Frontal cortex (tissue), 4 donors: Measurements from ENCODE around the gene RER1. TPM values are rescaled to one million over a fixed set of nuclear protein-coding genes. Genes with fewer than 3 reads are reported as not detected.

Experiments
- DNase-seq, 2 donors: peaks; one replicate each; pipeline ENCODE4 v3.0.0; 2012; ENCODE audit warnings: low spot score in 2 of 2
- FAIRE-seq: peaks from 2 replicates; lab custom pipeline; 2012; peaks lifted over from hg19 to GRCh38; lab: Jason Lieb, UNC
- total RNA-seq: library from RNA; depleted of rRNA; stranded (reverse); fragments of >200 nt; gene quantifications from one replicate; pipeline ENCODE4 v1.2.3, GENCODE V29; 2014
- donor health status: control.
- donor health status: control.
- donor health status: control.

The RER1 gene
- total RNA-seq, 1 donor from 2014 or later, result 29.8 TPM

DNA sequence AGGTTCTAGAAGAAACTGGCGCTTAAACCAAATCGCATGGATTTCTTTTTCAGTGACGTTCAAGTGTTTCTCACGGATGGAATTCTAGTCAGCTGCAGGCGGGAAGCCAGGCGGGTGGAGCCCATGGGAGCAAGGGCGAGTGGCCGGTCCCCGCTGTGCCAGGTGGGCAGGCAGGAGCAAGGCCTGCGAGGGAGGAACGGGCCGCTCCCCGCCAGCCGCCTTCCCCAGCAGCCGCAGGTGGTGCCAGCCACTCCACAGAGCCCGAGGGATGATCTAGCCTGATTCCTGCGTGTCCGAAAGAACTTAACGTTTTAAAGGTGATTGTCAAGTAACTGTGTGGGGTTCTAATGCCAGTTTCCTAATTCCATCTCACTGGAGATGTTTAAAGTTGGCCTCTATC, 11.6 kb downstream of the RER1 start:
- FAIRE-seq, result no peak
- DNase-seq, result no peak

DNA sequence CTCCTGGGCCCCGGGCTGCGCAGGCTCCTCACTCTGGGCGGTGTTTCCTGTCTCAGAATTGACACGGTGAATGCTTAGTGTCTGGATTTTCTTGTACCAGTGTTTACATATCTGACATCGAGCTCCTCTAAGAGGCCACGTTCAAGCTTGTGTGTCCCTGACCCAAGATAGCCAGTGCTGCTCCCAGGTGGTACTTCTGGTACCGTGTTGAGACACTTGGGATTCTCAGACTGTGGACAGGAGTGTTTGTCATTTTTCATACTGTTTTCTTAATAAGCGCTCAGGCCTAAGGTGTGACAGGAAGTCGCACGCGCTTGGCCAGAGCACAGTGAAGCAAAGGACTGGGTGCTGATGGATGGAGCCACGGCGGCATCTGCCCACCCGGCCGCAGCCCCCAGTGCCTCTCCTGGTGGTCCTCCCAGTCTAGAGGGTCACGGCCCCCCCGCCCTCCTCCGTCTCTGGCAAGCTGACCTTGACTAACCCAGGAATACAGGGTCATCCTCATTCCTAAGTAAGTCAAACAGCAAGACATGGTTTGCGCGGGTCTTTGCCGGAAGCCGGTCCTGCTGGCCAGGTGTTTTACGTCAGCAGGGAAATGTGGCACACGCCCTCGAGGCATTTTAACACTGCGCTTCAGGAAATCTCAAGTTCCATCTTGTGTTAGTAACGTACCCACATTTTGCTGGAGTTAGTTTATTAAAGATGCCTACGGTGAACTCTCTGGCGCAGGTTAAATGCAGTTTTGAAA, 12.7 kb downstream of the RER1 start:
- FAIRE-seq, result no peak
- DNase-seq, result no peak

DNA sequence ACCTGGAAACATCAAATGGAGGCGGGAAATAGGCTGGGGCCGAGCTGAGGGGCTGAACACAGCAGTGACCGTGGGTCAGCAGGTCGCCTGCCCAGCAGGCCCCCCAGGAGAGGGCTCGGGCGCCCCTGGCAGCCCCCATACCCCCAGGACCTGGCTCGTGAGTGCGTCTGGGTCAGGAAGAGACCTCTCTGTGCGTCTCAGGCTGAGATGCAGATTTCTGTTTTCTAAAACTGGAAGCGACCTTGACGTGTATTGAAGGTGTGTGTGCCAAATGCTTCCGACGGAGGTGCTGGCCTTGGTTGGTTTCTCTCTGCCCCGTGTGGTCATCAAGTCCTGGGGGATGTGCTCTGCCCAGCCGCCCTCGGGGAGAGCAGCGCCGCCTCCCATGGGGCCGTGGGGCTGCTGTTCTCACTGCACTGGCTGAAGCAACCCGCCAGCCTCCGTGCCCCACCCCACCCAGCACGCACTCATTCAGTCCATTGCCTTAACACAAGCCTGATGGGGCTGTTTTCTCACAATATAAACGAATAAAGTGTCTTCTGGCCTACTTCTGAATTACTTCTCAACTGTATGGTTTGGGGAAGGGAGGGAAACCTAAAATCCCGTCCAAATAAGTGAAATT, 13.4 kb downstream of the RER1 start:
- no peak for FAIRE-seq
- no peak for DNase-seq

DNA sequence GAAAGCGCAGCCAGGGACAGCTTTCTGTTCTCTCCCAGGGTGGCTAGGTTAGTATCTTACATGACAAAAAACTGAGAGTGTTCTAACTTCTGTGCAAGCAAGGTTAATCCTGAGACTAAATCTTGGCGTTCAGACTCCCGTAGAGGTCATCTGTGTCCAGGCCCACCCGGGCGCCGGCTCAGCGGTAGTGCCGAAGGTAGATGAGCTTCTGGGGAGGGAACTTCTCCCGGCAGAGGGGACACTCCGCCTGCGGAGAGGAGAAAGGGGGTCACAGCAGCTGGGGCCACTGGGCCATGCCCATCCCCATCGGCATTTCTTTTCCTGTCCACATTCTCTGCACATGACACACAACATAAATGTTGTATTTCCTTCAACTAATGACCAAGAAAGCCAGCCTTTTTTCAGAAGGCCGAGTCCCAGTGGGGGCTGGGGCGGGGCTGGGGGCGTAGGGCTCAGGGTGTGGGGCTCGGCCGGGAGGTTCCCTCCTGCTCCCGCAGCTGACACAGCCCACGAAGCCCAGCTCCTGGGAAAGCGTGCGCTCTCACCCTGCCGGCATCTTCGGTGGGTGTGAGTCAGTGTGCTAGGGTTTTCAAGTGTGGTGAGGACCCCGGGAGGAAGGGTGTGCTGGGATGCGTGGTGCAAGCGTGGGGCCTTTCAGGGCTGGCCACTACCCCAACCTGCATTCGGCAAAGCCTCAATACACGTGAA, 14.1 kb downstream of the RER1 start:
- DNase-seq, result no peak
- FAIRE-seq, result no peak

DNA sequence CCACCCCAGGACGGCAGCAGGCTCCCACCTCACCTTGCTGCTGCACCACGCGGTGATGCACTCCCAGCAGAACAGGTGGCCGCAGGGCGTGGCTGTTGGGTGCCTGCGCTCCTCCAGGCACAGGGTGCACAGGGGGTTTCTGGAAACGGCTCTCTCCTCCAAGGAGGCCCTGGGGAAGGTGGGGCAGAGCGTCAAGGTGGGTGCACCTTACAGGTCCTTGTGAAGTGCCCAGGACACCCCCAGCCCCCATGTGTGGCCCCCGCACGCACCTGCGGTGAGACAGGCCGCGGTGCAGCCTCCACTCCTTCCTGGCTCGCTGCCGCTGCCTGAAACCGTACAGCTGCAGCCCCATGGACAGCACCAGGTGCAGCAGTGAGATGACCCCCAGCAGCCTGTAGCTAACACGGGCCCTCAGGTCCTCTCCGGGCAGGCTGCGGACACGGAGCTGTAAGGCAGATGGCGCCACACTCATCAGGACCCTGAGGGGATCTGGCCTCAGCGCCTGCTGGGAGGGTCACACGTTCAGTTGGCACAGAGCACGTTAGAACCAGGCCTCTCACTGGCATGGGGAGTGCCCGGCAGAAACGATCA, 14.9 kb downstream of the RER1 start:
- FAIRE-seq, result no peak
- no peak for DNase-seq

DNA sequence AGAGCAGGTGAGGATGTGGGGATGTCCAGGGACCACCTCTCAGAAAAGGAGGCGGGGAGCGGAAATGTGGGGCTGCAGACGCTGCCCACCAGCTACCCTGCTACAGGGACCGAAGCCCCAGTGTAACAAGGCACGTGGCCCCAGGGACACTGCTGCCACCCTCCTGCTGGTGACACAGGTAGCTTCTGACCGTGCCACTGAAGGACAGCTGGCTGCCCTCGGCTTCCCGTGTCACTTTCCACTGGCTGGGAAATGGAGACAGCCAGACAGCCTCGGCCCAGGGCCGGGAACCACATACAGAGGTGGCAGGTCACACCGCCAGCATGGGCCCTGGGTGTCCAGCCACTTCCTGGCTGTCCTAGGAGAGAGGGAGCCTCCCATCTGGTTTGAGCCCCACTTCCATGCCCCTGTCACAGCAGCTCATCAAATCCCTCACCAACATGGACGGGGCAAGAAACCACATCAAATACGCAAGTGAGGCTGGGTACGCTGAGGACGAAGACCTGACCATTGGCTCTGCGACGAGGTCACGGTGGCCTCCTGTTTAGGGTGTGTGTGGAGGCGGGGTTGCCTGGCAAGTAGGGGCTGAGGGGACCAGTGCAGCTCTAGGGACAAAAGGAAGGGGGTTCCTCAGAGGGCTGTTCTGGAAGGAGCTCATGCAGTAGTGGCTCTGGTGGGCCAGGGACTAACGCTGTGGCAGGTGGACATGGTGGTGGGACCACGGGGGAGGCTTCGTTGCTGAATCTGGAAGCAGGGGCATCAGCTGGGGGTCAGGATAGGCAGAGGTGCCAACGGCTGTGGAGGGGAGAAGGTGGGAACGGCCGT, 15.7 kb downstream of the RER1 start:
- DNase-seq (no peak), FAIRE-seq (no peak)

DNA sequence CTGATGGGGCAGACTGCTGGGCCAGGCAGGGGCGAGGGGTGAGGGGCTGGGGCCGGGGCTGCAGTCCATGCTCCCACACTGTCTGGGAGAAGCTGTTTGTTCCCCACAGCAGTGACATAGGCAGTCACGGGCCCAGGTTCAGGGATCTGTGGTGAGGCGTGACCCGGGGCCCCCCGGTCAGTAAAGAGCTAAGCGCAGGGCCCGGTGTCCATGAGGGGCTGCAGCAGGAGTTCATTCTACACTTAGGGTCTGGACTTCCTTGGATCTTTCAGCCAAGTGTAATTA, 16.3 kb downstream of the RER1 start:
- FAIRE-seq (no peak), DNase-seq (no peak)

DNA sequence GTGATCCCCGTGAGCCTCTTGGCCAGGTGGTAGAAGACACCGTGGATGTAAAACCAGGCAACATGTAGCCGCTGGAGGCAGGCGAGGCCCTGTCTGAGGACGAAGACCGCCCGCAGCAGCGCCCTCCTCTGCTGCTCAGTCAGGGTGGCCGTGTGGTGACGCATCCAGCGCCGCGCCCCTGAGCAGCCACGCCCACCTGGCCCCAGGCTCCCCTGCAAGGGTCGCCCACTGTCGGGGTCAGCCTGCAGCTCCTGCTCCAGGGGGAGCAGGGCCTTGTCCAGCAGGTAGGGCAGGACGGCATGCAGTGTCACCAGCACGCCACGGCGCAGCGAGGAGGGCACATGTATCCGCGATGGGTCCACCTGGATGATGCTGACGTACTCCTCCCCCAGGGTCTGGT, 16.8 kb downstream of the RER1 start:
- FAIRE-seq (no peak), DNase-seq (no peak)

DNA sequence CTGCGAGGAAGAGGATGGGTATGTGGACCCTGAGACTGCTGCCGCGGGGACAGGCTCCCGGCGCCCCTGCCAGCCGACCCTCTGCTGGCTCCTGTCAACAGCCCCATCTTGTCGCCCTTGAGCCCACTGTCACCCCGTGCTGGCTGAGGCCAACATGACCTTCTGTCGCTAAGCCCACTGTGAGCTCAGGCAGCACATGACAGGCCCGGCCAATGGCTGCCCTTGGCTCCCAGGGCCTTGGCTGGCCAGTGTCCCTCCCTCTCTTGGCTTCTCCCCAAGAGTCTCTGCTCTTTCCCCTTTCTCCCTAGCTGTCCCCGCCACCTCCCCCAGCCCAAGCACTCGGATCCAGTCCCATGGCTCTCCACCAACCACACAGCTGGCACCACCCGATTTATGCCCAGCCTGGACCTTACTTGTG, 17.2 kb downstream of the RER1 start:
- DNase-seq, result no peak
- FAIRE-seq, result no peak

DNA sequence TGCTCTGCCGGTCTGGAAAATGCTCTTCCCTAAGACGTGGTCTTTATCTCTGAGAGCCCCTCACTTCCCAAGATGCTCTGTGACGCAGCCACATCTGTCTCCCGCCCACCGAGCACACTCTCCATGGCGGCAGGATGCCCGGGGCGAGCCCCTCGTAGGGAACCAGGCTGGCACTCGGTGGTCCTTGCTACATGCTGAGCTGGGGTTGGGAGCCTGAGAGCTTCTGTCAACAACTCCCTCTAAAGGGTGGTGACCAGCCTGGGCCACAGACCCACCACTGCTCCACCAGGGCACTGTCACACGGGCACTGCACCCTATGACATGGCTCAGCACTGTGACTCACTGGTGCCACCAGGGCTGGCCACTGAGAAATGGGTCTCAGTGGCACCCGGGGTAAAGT, 18.1 kb downstream of the RER1 start:
- DNase-seq (no peak), FAIRE-seq (no peak)

DNA sequence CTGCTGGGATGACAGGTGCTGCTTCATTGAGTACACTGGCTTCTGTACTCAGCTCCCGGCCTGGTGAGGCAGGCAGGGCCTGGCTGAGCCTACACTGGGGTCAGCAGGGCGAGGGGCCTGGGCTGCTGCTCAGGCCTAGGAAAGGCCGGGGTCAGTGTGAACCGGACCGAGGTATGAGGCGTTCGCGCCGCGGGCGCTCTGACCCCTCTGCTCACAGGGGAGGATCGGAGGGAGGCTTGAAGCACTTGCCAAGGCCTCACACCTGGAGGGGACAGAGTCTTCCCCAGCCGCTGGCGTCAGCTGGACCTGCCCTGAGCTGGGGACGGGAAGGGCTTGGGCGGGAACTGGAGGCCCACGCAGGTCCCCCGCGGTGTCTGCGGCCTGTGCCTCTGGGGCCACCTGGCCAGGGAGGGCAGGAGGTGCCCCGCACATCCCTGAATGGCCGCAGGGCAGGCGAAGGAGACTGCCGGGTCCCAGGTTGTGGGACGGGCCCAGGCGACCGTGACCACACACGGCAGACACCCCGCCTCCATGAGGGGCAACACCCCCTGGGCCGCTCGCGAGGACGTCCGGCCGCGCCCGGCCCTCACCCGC, 20.3 kb downstream of the RER1 start:
- DNase-seq (peak in 1 of 2 donors; percentile 41), FAIRE-seq (no peak)

DNA sequence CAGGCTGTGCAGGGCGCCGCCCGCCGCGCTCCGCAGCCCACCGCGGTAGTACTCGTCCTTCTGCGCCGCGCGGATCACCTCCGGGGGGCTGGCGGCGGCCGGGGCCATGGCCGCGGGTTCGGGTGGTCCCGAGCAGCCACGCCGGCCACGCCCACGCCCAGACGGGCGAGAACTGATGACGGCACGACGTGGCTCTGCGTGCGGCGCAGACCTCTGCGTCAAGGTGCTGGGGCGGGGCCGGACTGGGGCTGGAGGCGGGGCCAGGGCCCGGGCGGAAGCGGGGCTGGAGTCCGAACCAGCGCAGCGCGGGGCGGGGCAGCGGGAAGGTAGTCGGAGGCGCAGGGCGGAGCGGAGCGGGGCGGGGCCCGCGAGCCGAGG, 20.7 kb downstream of the RER1 start, which contains the start of gene PEX10:
PEX10 (minus strand) TSS at position 170 of the 378 bp plus-strand sequence; CDS start at position 108, 62 bp downstream.
- peak; percentile 99 for DNase-seq
- no peak for FAIRE-seq

DNA sequence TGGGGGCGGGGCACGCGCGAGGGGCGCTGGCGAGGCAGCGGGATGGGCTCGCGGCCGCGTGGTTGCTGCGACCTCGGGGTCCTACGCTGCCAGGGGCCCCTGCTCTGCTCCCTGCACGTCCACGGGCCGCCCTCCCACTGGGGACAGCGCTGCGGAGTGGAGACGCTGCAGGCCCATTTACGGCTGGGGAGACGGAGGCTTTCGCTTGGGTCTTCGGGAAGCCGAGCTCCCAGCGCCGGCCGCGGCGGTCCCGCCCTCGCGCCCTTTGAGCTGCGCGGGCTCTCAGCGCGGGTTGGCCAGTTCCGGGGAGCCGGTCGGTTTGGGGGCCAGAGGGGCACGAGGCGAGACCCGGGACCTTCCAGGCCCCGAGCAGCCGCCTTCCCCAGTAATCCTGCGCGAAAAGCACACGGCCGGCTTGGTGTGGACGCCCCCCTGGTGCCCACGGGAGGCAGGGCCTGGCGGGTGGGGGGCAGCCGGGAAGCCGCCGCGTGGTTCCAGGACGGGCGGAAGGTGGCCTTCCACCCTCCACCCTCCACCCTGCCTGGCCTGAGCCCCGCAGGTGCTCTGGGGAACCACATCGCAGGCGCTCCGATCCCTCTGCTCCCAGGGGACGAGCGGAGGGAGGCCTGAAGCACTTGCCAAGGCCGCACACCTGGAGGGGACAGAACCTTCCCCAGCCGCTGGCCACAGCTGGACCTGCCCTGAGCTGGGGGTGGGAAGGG, 21.3 kb downstream of the RER1 start:
- no peak for DNase-seq
- no peak for FAIRE-seq

DNA sequence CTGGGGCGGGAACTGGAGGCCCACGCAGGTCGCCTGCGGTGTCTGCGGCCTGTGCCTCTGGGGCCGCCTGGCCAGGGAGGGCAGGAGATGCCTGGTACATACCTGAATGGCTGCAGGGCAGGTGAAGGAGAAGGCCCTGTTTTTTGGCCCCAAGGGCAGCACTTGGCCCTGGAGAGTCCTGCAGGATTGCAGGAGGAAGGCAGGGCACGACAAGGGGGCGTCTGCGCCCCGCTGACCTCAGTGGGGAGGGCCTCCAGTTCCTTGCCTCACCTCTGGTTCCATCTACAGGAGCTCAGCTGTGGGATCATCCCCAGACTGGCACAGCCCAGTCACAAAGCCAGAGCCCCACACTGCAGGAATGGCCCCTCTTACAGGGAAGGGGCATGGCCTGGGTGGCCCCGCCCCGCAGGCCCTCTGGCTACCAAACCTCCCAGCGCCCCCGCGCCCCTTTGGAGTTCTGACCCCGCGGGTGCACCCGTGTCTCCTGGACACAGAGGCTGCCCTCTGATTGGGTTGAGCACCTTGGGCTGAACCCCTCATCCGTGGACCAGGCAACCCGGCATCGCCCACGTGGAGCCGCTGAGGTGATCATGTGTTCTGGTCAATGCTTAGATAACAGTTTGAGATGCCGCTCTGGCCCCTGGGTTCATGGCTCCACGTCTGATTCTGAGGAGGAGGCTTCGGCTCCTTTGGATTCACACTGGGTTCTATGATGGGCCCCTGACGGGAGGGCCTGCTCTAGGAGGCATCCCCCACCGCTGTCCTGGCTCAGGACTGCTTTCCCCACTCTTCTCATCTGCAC, 22.1 kb downstream of the RER1 start:
- DNase-seq (no peak), FAIRE-seq (no peak)

DNA sequence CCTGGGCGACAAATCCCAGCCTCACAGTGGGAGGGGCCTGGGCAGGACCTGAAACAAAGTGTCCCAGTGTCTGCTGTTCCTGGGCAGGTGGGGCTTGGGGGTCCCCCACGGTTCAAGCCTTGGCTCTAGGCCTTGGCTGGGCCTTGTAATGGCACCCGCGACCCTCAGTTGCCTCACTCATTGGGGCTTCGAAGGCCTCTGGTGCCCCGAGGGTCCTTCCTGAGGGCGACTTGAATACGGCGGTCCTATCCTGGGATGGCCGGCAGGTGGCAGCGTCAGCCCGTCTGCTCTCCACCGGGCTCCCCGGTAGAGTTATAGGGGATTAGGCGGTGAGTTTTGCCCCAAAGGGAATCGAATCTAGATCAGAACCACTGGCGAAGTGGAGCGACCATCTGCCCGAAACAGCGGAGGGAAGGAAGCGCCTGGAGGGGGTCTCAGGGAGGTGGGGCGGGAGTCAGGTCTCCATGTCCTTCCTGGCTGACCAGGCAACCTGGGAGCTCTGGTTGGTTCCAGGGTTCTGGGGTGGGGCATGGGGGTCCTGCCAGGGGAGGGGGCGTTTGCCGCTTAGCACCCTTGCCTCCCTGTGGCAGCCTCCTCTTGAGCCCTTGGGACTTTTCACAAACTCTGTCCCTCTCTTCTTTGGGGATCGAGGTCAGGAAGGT, 22.8 kb downstream of the RER1 start:
- DNase-seq (peak; percentile 88 to 92), FAIRE-seq (no peak)

DNA sequence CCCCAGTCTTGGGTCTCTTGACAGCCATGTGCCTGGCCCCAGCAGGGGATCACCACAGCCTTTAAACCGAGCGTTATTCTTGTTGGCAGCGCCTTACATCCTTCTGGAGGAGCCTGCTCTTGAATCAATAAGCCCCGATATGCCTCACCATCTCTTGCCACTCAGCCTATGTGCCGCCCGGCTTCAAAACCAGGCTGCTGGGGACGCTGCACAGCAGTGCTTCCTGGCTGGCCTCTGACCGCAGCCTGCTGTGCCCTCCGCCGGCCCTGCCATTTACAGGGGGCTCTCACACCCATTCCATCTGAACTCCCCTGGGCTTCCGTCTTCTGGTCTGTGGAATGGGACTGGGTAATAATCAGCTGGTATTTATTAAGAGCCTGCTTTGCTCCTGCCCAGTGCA, 23.7 kb downstream of the RER1 start:
- FAIRE-seq (no peak), DNase-seq (no peak)

DNA sequence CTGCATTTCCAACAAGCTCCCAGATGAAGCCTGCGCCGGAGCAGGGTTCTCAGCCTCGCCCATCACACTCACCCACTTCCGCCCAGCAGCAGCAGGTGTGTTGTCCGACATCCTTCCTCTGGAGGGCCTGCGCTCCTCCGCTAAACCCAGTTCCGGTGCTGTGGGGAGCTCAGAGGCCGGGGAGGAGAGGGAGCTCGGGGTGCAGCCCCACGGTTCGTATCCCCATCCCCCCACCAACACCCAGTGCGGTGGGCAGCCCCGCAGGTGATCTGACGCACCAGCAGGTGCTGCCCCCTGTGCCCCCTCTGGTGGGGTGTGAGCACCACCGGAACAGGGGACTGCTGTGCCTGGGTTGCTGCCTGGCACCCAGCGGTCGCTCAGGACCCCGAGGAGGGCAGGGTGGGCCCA, 24.2 kb downstream of the RER1 start:
- DNase-seq, result no peak
- FAIRE-seq, result no peak

DNA sequence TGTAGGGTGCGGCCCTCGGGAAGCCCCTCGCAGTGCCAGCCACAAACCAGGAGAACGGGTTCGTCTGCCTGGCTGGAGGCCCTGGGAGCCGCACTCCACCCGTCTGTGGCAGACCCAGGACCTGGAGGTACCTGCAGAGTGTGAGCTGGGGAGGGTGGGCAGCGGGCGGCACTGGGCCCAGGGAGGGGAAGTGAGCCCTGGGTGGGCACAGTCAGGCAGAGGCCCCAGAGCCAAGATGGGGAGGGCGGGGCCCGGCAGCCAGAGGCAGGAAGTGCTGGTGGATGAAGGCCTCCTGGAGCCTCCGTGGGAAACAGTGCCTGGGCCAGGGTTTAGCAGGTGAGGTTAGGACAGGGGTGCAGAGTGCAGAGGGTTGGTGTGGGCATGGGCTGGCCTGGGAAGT, 24.8 kb downstream of the RER1 start:
- FAIRE-seq (no peak), DNase-seq (no peak)
